NT2/D1 (cell line): ENCODE results near the gene VPS8.

Experiments
- SUZ12 ChIP-seq: IDR thresholded peaks from 2 replicates; pipeline ENCODE4 v1.6.1; 2011; ENCODE audit not compliant: insufficient read length, insufficient read depth; ENCODE audit errors: extremely low read depth
- YY1 ChIP-seq: IDR thresholded peaks from 2 replicates; pipeline ENCODE4 v1.6.1; 2011; ENCODE audit not compliant: insufficient read length, insufficient read depth
- ZNF274 ChIP-seq: IDR thresholded peaks from 2 replicates; pipeline ENCODE4 v1.6.1; 2011; ENCODE audit warnings: mild to moderate bottlenecking, low read depth, low read length

DNA sequence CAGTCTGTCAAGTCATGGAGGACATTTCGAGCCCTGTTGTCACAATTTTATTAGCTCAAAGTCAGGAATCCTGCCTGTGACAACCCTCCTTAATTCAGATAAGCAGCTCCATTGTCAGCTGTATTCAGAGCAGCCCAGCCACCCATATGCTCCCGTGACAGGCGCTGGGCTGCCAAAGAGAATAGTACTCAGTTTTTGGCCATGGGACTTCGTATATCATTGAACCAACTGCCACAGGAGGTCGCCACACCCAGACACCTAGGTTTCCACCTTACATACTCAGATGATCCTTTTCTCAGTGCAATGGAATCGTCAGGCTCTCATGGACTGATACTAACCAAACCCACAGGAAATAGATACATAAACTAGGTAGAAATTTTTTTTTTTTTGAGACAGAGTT lies 240.7 kb downstream of the VPS8 start:
- TF ChIP-seq ZNF274 (no peak), SUZ12 (no peak), YY1 (no peak)
